GM23338 (cell line): ENCODE results near the gene TWSG1. TPM values are rescaled to one million over a fixed set of nuclear protein-coding genes. Genes with fewer than 3 reads are reported as not detected.

ENCODE experiments used
- ATAC-seq: fragments of 200-7000 bp; cut with Tn5 transposase; 3 replicates; pipeline ENCODE4 v1.9.1; 2020
- DNase-seq: peaks from one replicate; pipeline ENCODE4 v3.0.0-alpha.2; 2015; ENCODE audit warnings: low spot score
- H2AFZ ChIP-seq: fragments of 200-600 bp; sonication (generic); 2 replicates; pipeline ENCODE4 v1.8.0; 2016; ENCODE audit warnings: antibody characterized with exemption, mild to moderate bottlenecking, moderate library complexity
- H3F3A ChIP-seq: fragments of 200-600 bp; sonication (generic); replicated peaks from 2 replicates; pipeline ENCODE4 v1.8.0; 2017; ENCODE audit warnings: antibody characterized with exemption, mixed run types, low read depth
- H3K27ac ChIP-seq: fragments of 200-600 bp; sonication (generic); 2 replicates; pipeline ENCODE4 v1.6.1; 2016; ENCODE audit warnings: low read depth
- H3K27me3 ChIP-seq: fragments of 200-600 bp; sonication (generic); 2 replicates; pipeline ENCODE4 v1.8.0; 2016; ENCODE audit warnings: mild to moderate bottlenecking, mixed run types, moderate library complexity; ENCODE audit not compliant: insufficient read depth
- H3K36me3 ChIP-seq: fragments of 200-600 bp; sonication (generic); 2 replicates; pipeline ENCODE4 v1.8.0; 2016; ENCODE audit warnings: mild to moderate bottlenecking; ENCODE audit not compliant: insufficient read depth
- H3K4me1 ChIP-seq: fragments of 200-600 bp; sonication (generic); 2 replicates; pipeline ENCODE4 v1.8.0; 2016; ENCODE audit warnings: mild to moderate bottlenecking, moderate library complexity; ENCODE audit not compliant: insufficient read depth
- H3K4me2 ChIP-seq: fragments of 200-600 bp; sonication (generic); 2 replicates; pipeline ENCODE4 v1.7.1; 2017; ENCODE audit warnings: mixed run types
- H3K4me3 ChIP-seq: fragments of 200-600 bp; sonication (generic); 2 replicates; pipeline ENCODE4 v1.6.1; 2016; ENCODE audit warnings: mixed run types
- H3K79me2 ChIP-seq: fragments of 200-600 bp; sonication (generic); replicated peaks from 2 replicates; pipeline ENCODE4 v1.8.0; 2017; ENCODE audit warnings: mild to moderate bottlenecking; ENCODE audit not compliant: insufficient read depth
- H3K9me2 ChIP-seq: fragments of 200-600 bp; sonication (generic); 2 replicates; pipeline ENCODE4 v1.8.0; 2017; ENCODE audit not compliant: insufficient read depth
- H4K20me1 ChIP-seq: fragments of 200-600 bp; sonication (generic); replicated peaks from 2 replicates; pipeline ENCODE4 v1.8.0; 2017; ENCODE audit warnings: mild to moderate bottlenecking; ENCODE audit not compliant: insufficient read depth
- H3K27ac Mint-ChIP-seq: 2 replicates; pipeline ENCODE4 v1.8.0; 2020; ENCODE audit warnings: inconsistent platforms, mild to moderate bottlenecking, moderate library complexity, mixed read lengths
- H3K27me3 Mint-ChIP-seq: 3 replicates; pipeline ENCODE4 v1.8.0; 2022; ENCODE audit warnings: low read depth, mild to moderate bottlenecking, moderate library complexity, mixed read lengths, inconsistent platforms; ENCODE audit not compliant: insufficient read depth, poor library complexity
- H3K36me3 Mint-ChIP-seq: 3 replicates; pipeline ENCODE4 v1.8.0; 2021; ENCODE audit warnings: low read depth, mild to moderate bottlenecking, inconsistent platforms, moderate library complexity, mixed read lengths
- H3K4me1 Mint-ChIP-seq: 3 replicates; pipeline ENCODE4 v1.8.0; 2020; ENCODE audit warnings: mild to moderate bottlenecking, inconsistent platforms, mixed read lengths
- H3K4me3 Mint-ChIP-seq: 3 replicates; pipeline ENCODE4 v1.8.0; 2021; ENCODE audit warnings: moderate library complexity, mild to moderate bottlenecking, inconsistent platforms, mixed read lengths
- H3K9me3 Mint-ChIP-seq: 3 replicates; pipeline ENCODE4 v1.8.0; 2020; ENCODE audit warnings: moderate library complexity, mild to moderate bottlenecking, inconsistent platforms, mixed read lengths
- CREB1 ChIP-seq: fragments of 250-450 bp; sonication (Bioruptor Pico); IDR thresholded peaks from 2 replicates; pipeline ENCODE4 v1.5.0; 2020; ENCODE audit warnings: low read depth, mild to moderate bottlenecking, moderate library complexity
- CTCF ChIP-seq, 2 experiments: fragments of 200-600 bp in 1 of 2; sonication (generic) in 1 of 2; conservative IDR thresholded peaks; 2 replicates each; pipeline versions ENCODE4 v1.5.1 to v1.6.1; 2016 to 2017; ENCODE audit warnings: antibody characterized with exemption in 2 of 2, low read depth in 2 of 2, mild to moderate bottlenecking in 2 of 2, moderate library complexity in 1 of 2
- ETS1 ChIP-seq: IDR thresholded peaks from 2 replicates; pipeline ENCODE4 v1.6.1; 2016; ENCODE audit warnings: antibody characterized with exemption
- EZH2 ChIP-seq: fragments of 200-600 bp; sonication (generic); IDR thresholded peaks from one replicate; pipeline ENCODE4 v1.8.0; 2017; ENCODE audit warnings: antibody characterized with exemption, mild to moderate bottlenecking, low read depth; ENCODE audit not compliant: unreplicated experiment
- EZH2phosphoT487 ChIP-seq: fragments of 200-600 bp; sonication (generic); IDR thresholded peaks from one replicate; pipeline ENCODE4 v1.8.1; 2018; ENCODE audit warnings: antibody characterized with exemption; ENCODE audit not compliant: unreplicated experiment
- JUNB ChIP-seq: IDR thresholded peaks from one replicate; pipeline ENCODE4 v1.6.1; 2016; ENCODE audit warnings: antibody characterized with exemption; ENCODE audit not compliant: unreplicated experiment
- NANOG ChIP-seq: IDR thresholded peaks from 2 replicates; pipeline ENCODE4 v1.6.1; 2016; ENCODE audit warnings: antibody characterized with exemption, borderline replicate concordance
- POLR2AphosphoS5 ChIP-seq: IDR thresholded peaks from 2 replicates; pipeline ENCODE4 v1.6.1; 2016; ENCODE audit warnings: antibody characterized with exemption, low read depth
- ZNF462 ChIP-seq: fragments of 250-450 bp; sonication (Bioruptor Pico); IDR thresholded peaks from 2 replicates; pipeline ENCODE4 v1.5.0; 2020; ENCODE audit warnings: mild to moderate bottlenecking, moderate library complexity
- polyA plus RNA-seq: library from polyadenylated mRNA; unstranded; fragments of >200 nt; fragmentation: Nextera tagmentation; extraction: Ambion mirVana; gene quantifications from 2 replicates; pipeline ENCODE4 v1.2.1, GENCODE V29; 2016
- total RNA-seq: library from RNA; depleted of rRNA; stranded (reverse); fragments of >200 nt; shearing (Covaris generic); gene quantifications from 2 replicates; pipeline ENCODE4 v1.2.3, GENCODE V29; 2014

Gene TWSG1
- total and polyA plus RNA-seq, 2 experiments from 2014 or later, result 11.5 to 29.1 TPM

- no peak for TF ChIP-seq ZNF462 (CRISPR knock-in tag)
- TF ChIP-seq POLR2AphosphoS5, result no peak
- no peak for TF ChIP-seq EZH2phosphoT487
- TF ChIP-seq JUNB, result no peak
- no peak for TF ChIP-seq CREB1
These were observed 38.2 kb upstream of the TWSG1 start (continued) for GRCh38 chr18:9296233-9297006.

- Histone ChIP-seq H3K36me3 (peaks cover 9% of the 10 kb centered on the region), H3F3A (no peaks in the 10 kb centered on the region), H3K9me2 (0 out of 2 replicates have a peak, but pooled peaks cover 1% of the 10 kb centered on the region), H3K27ac (no peak overlapping the region), H3K79me2 (no peaks in the 10 kb centered on the region), H3K4me1 (no peaks in the 10 kb centered on the region), H4K20me1 (no peaks in the 10 kb centered on the region), H3K4me2 (no peak overlapping the region), H3K27me3 (no peaks in the 10 kb centered on the region), H3K4me3 (no peak overlapping the region), H2AFZ (no peak overlapping the region)
- ATAC-seq (no peak), DNase-seq (no peak)
- H3K4me3 Mint-ChIP-seq, result no peak overlapping the region
- H3K9me3 Mint-ChIP-seq, result peaks cover 54% of the 10 kb centered on the region
- no peak overlapping the region for H3K27ac Mint-ChIP-seq
- H3K4me1 Mint-ChIP-seq, result no peaks in the 10 kb centered on the region; the same call in 2 of the 3 replicates
- H3K27me3 Mint-ChIP-seq, result no peaks in the 10 kb centered on the region
- peaks cover 40% of the 10 kb centered on the region for H3K36me3 Mint-ChIP-seq
- no peak for TF ChIP-seq ETS1
- no peak for TF ChIP-seq POLR2AphosphoS5
- TF ChIP-seq EZH2, result no peak
- TF ChIP-seq EZH2phosphoT487, result no peak
- no peak for TF ChIP-seq NANOG
- no peak for TF ChIP-seq CTCF (conservative IDR thresholded peaks at IDR 0.05; ENCODE audit: low read depth in 2 of 2)
These were observed 37.6 kb upstream of the TWSG1 start for GRCh38 chr18:9297007-9297393.
